ENCODE measurements around the gene SLC35B4.

SLC35B4 gene, protein sequence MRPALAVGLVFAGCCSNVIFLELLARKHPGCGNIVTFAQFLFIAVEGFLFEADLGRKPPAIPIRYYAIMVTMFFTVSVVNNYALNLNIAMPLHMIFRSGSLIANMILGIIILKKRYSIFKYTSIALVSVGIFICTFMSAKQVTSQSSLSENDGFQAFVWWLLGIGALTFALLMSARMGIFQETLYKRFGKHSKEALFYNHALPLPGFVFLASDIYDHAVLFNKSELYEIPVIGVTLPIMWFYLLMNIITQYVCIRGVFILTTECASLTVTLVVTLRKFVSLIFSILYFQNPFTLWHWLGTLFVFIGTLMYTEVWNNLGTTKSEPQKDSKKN

DNA sequence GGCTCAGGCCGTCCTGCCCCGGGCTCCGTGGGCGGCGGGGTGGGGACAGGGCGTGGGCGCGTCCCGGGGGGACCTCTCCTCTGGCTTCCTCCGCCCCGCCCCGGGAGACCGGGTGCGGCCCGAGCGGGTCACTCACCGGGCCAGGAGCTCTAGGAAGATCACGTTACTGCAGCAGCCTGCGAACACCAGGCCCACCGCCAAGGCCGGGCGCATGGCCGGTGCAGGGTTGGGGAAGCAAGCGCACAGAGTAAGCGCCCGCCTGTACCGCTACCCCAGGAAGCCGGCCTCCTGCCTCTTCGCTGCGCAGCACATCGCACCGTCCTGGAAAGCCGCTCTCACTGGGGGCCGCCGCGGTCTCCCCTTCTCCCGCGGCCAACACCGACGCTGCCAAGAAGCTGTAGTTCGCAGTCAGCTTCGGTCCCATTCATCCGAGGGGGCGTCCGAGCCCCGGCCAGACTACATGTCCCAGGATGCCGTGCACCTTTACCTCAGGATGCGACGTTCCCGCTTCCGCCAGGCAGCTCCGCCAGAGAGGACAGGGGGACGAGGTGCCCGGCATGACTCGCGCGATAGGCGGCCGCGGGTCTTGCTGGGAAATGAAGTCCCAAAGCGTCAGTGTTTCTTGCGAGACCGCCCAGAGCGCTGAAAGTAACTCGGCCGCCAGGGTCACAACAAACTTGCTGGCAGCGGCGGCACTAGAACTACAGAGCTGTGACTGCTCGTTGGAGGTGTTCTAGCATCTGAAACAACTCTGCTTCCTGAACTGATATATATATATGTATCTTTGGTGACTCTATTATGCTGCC, at the start of gene SLC35B4:
Gene SLC35B4, minus strand, starts transcription at position 392 of the 806 bp plus-strand sequence. Its CDS starts 179 bp downstream, at position 213.
- peak; percentile 97 for DNase-seq (ENCODE audit: low spot score)

DNA sequence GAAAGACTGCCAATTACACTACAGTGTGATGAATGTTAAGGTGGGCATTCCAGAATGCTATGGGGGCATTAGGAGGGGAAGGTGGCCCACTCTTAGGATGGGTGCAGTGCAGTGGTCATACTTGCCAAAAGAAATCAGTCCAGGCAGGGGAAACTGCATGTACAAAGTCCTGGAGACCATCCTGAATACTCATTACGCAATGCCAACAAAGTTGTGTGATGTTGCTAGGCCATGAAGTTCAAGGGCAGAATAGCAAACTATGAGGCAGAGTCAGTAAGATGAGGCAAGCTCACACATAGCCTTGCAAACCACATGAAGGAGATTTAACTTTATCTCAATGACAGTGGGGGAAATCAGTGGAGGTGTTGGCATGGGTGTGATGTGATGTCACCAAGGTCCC, 49.8 kb upstream of the SLC35B4 start:
- DNase-seq (ENCODE audit: low spot score) = no peak

DNA sequence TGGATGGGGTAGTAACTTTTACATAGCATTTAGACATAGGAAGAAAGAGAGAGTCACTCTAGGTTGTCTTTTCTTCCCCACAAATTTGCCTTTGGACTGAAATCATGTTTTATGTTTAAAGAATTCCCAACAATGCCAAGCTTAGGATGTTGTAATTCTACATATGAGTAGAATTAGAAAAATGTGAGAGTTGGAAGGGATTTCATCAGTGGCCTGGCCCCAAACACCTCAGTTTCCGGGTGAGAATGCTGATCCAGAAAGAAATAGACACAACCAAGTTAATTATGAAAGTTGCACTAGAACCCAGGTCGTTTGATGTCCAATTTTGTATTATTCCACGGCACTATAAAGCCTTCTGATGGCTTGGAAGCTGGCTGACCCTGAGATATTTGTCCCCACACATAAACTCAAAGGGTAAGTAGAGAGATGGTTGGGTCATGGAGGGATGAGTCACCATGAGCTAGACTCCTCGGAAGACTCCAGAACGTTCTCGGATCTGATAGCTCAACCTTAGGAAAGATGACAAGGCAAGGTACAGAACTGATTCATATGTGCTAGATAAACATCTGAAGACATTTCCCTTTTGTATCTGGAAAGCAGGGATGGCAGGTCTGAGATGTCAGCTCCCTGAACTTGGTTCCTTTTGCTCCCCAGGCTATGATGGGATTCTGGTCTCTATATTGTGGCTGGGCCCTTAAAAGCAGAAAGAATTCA, 48.8 kb upstream of the SLC35B4 start:
- no peak for DNase-seq (ENCODE audit: low spot score)

DNA sequence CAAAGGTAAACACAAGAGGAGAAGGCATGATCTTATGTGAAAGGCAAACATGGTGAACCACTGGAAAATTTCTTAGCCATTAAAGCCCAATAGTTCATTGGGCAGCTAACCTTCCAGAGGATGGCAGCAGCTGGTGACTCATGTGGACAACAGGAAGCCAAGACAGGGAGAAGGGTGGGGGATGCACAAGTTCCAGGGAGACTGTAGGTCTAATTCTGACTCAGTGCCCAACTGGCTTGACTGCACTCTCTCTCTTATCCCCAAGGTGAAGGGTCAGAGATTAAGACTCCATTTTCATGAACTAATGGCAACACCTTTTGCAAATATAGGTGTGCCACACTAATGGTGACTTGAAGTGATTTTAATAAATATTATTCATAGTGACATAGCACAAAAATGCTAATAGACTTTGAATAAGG, 47.9 kb upstream of the SLC35B4 start:
- peak; percentile 40 for DNase-seq (ENCODE audit: low spot score)

DNA sequence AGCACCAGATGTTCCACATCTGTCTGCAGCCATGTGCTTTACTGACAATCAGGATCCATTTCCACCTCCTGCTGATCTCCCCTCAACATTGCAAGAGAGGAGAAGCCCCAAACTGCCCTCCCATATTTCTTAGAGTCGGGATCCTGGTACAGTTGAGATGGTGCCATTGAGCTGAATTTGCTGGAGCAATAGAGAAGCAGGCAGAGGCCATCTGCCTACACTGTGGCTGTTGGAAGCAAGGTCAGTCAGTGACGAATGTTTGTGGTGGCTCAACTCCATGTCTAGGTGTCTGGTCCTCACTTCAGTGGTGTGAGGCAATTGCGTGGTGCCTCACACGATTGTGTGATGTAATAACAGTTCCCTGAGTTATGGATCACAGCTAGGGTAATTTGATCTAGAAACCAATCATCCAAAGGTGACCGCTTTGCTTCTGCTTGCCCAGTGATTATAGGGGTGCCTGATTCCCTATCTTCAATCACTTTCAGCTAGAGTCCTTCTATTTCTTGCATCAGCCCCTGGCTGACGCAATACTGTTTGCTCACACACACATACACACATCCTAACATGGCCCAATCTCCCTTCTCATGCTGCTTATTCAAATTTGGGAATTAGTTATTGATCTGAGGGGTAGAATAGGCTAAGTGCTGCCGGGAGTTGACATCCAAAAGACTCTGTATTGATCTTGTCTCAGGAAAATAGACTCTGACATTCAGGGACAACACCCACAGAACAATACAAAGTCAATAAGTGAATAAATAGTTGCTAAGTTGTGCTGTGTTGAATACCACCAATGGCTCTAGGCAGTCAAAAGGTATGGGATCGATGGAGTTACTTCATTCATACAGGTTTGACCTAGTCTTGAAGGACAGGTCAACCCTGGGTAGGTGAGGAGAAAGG, 46.1 kb upstream of the SLC35B4 start:
- DNase-seq (ENCODE audit: low spot score) = no peak

DNA sequence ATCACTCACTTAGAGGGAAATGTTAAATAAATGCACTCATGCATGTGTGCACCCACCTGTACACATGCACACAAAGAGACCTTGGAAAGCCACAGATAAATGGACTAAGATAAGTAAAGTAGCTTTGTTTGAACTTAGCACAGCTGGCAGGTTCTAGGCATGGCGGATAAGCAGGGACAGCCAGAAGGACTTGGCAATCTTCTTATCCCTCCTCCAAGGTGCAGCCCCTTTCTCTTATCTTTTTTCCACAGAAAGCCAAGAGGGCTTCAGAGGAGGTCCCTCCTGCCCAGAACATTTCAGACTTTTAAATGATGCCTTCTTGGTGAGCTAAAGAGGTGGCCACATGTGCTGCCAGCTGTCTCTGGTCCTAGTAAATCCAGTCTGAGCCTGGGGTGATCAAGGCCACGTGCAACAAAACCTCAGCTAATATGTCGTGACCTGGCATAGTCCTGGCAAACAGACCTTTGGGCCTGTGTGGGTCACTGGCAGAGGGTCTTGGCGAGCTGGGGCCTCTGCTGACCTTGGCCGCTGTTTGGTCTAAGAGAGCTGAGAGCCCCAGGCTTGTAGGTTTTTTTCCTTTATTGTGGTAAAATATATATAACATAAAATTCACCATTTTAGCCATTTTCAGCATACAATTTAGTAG, 43.2 kb upstream of the SLC35B4 start:
- no peak for DNase-seq (ENCODE audit: low spot score)

DNA sequence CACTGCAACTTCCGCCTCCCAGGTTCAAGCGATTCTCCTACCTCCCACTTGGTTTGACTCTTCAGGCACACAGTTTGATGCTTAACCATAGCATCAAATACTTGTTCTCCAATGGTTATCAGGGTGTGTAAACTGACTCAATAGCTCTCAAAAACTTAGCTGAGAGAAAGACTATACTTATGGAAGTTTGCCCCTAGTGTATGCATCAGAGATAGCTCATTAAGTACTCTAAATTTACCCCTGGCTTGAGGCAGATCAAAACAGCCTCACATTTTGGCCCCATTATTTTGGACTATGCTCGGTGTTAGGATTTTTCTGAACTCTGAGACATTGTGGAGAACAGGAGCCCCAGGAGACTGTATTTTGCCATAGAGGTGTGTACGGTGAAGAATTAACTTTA, 40.8 kb upstream of the SLC35B4 start:
- no peak for DNase-seq (ENCODE audit: low spot score)

DNA sequence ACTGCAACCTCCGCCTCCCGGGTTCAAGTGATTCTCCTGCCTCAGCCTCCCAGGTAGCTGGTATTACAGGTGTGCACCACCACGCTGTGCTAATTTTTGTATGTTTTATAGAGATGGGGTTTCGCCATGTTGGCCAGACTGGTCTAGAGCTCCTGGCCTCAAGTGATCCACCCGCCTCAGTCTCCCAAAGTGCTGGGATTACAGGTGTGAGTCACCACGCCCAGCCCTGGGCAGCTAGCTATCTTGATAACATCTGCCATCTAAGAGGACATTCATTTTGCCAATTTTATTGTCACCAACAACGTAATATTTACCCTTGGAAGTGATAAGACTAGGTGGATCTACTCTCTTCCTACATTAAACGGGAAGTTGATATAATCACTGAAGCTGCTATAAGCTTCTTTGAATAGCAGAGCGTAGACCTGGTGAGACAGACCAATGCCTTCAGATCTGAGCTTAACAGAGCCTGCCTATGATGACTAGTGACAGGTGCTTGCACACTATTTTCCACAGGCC, 39.7 kb upstream of the SLC35B4 start:
- no peak for DNase-seq (ENCODE audit: low spot score)

DNA sequence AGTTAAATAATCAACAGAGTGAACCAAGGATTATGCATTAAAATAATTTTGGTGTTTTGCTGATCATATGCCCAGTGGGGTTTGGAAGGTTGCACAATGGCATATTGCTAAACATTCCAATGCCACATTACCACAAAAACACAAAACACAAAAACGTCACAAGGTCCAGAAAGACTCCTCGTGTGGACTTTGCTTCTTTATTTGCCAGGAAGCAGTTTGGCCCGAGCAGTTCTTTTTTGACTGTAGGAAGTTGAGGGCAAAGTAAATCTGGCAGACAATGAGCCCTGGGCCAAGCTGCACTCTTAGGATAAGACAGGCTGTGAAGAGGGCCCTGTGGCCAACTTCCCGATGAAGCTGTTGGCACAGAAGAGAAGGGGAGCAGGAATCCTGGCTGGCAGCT, 39.2 kb upstream of the SLC35B4 start:
- DNase-seq (ENCODE audit: low spot score) = no peak

DNA sequence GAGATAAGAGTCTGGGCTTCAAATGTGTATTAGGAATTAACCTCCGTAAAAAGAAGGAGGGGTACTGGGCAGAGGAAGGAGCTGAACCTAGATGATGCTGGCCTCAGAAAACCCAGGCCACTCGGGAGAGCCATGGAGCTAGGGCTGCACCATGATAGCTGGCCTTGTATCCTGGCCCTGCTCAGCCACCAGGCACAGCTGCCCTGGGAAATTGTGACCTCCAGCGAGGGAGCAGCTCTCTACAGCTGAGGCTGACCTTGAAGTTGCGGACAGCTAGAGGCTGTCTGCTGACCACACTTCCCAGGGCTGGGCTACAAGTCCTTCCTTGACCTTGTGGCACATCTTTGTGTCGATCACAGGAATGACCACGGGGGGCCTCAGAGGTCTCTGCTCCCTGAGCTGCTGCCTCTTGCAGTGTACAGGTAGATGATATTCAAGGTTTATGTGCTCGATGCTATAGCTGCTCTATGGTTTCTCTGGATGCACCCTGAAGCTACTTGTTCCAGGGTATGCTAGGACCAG, 38.3 kb upstream of the SLC35B4 start:
- DNase-seq (ENCODE audit: low spot score) = no peak

DNA sequence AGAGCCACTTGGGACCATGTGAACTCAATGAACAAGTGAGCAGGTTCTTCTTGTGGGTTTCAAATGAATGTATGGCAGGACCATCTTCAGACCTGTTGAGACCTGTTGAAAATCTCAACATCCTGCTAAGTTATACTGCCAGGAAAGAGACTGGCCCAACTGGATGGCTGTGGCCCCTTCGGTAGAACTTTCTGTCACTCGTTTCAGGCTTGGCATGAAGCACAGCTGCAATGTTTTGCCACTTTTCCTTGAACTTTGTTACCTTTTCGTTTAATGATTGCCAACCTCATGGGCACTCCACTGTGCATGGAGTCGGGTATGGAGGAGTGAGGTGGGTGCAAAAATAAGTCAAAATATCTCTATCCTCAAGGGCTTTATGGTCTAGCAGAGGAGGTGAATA, 36.7 kb upstream of the SLC35B4 start:
- DNase-seq (ENCODE audit: low spot score) = no peak

DNA sequence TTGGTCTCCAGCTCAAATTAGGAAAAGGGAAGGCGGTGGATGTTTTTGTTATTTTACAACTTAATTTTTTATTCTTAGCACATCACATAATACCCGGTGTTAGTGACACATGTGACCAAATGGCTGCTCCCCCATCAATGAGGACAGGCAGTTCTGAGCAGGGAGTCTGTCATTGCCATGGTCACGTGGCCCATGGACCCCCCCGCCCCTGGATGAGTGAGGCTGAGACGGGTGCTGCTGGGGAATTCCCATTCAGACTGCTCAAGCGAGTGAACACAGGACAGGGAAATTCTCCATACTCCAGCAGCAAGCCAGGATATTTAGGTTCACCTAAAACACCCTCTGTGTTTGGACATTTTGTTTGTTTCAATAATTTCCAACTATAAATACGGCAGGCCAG, 34.7 kb upstream of the SLC35B4 start:
- no peak for DNase-seq (ENCODE audit: low spot score)

DNA sequence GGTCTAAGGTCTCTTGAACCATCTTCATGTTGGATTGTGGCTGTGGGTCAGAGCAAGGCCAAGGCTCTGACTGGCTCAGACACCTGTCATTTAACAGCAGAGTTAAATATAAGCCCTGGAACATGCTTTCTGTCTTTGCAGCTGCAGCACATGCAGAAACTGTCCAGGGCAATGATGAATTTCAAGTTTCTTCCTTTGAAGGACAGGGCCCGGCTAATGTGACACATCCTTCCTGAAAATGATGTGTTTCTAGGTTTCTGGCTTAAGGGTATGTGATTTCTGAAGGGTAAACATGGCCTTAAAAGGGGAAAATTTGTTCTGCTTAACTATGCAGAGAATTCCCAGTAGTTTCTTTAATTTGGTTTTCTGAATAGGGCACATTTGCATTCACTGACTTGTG, 34.0 kb upstream of the SLC35B4 start:
- no peak for DNase-seq (ENCODE audit: low spot score)

DNA sequence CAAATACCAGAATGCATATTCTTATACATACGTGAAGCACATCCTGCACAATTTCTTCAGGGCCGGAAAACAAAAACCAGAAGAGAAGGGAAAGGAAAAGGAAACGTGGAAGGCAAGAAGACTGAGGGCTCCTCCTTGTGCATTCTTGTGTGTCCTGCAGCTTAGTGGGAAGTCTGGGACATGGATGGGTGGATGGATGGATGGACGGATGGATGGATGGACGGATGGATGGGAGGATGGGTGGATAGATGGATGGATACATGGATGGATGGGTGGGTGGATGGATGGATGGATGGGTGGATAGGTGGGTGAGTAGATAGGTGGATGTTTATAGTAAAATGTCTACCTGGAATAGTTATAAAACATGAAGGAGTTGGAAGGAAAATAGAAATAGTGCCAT, 30.8 kb upstream of the SLC35B4 start:
- no peak for DNase-seq (ENCODE audit: low spot score)

DNA sequence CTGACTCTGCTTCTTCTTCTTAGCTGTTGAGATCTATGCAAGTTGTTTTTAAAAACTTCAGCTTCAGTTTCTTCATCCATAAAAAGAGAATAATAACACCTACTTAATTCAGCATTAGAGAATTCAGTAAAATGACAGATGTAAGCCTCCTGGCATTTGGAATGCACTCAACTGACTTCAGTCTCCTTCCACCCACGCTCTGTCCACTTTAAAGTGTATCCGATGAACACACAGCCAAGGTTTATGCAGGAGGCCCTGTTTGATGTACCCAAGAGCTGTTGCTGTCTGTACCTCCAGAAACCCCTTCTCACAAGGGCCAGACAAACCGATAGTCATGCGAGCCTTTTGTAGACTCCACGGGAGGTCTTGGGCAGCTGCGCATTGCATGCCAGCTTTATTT, 27.1 kb upstream of the SLC35B4 start:
- DNase-seq (ENCODE audit: low spot score) = no peak

DNA sequence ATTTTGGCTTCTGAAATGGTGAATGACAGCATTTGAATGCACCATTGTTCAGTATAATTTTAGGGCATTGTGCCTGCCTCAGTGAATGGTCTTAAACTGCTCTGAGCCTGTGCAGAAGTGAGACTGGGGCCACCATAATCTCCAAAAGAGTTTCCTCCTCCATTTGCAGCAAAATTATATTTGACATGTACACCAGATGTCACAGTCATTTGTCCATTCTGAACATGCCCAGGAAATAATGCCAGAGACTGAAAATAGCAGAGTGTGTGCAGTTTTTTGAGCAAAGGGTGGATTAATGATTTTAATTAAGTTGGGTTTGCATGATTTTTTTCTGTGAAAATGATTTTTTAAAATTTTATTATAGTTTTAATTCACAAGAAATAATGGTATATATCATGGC, 26.4 kb upstream of the SLC35B4 start:
- no peak for DNase-seq (ENCODE audit: low spot score)

DNA sequence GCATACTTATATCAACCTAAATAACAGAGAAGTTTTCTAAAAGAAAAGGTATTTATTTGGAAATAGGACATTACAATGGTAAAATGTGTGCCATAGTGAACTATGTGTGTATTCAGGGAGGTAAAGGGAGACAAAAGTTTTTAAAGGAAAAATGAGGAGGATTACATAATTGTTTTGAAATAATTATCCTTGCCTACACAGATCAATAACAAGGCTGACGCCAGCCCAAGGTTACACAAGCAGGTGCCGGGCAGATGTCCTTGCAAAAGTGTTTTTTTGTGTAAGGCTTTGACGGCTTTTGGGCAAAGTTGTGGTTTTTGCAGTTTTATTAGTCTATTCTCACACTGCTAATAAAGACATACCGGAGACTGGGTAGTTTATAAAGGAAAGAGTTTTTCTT, 22.7 kb upstream of the SLC35B4 start:
- no peak for DNase-seq (ENCODE audit: low spot score)

DNA sequence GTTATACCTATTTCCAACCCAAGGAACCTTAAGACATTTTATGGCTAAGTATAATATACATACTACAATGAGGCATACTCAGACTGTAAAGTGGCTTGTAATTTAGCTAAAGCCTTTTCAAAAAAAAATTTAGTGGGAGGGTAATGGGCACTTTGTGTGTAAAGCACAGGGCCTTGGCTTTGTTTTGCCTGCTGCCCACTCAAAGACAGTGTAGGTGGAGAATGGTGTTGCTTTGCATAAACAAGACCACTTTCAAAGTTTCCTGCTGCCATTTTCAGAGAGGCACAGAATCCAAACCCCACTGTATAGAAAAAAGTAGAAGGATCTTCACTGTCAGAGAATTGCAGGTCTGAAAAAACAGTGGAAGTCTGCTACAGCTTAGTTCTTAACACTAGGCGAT, 21.2 kb upstream of the SLC35B4 start:
- DNase-seq (ENCODE audit: low spot score) = no peak

DNA sequence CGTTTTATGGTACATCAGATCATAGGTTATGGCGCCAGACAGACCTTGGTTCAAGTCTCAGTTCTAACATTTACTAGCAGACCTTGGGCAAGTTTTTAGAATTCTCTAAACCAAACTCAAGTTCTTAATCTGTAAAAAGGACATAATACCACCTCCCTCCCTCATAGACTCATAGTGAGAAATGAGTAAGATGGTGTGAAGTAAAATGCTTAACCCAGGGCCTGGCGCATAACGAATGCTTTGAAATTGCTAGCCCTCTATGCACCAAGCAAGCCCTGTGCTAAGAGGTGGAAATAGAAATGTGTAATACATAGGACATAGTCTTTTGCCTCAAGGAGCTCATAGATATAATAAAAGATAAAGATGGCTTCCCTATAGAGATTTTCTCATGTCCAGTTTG, 17.7 kb upstream of the SLC35B4 start:
- DNase-seq (ENCODE audit: low spot score) = no peak

DNA sequence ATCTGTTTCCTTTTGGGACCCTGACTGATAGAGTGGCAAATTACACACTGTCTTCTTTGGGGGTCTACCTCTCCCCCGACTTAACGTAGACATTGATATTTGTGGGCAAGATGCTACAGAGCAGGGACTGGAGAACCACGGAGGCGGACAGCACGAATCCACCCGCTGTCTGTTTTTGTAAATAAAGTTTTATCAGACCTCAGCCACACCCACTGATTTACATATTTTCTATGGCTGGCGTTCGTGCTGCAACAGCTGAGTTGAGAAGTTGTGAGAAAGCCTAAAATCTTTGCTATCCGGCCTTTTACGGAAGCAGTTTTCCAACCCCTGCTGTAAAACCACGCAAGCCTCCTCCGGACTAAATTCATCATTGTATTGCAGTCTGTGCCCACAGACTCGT, 17.2 kb upstream of the SLC35B4 start:
- DNase-seq (ENCODE audit: low spot score) = no peak

DNA sequence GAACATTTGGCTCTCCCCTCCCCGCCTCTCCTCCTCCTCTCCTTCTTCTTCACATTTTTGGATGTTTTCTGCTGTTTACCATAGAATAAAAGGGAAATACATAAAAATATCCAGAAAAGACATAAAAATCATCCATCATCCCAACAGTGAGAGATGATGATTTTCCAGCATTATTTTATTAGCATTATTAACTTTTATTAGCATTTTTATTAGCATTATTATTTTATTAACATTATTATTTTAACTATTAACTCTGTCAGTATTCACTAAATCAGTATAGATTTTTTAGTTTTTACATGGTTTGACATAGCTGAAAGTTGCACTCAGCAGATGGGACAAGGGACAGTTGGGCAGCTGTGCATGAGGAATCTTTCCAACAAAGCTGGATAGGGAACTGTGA, 16.2 kb upstream of the SLC35B4 start:
- no peak for DNase-seq (ENCODE audit: low spot score)
